ENCODE results near the gene ARMH3.

The ARMH3 gene

GRCh38 chr10:101939008-101939648, 116.8 kb downstream of the ARMH3 start:
- DNase-seq (ENCODE audit: low read depth in 2 of 2): no peak

DNA sequence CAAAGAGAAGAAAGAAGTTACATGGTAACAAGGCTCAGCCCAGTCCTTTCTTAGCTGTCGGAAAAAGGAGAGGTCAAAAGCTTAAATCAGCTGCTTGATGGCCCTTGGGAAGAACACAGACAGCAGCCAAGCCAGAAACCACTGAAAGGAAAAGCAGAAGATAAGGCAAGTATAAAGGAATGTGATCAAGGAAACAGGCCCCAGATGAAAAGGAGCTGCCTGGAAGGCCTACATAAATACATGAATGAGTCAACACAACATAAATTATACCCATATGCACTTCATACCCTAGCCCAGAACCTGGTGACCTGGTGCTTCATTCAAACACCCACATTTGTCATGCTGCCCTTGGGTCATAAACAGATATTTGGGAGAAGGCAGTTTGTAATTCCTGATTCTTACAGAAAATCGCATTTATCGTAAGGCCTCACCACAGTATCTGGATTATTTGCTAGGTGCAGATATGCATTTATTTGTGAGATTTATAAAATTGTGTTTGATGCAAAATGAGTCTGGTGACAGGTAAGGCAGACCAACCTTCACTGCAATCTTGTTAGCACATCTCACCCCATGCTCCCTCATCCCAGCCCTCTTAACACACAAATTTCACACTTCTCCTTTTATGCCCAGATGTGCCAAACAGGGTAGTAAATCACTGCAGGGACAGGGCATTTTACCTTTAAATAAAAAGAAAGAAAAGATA, 117.5 kb downstream of the ARMH3 start:
- DNase-seq (ENCODE audit: low read depth in 2 of 2): no peak

GRCh38 chr10:101935431-101935830, 120.5 kb downstream of the ARMH3 start:
- no peak for DNase-seq (ENCODE audit: low read depth in 2 of 2)

- DNase-seq (ENCODE audit: low read depth in 2 of 2): no peak
These were observed 121.2 kb downstream of the ARMH3 start for GRCh38 chr10:101934686-101935305.

GRCh38 chr10:101933976-101934375, 122.0 kb downstream of the ARMH3 start:
- no peak for DNase-seq (ENCODE audit: low read depth in 2 of 2)

DNA sequence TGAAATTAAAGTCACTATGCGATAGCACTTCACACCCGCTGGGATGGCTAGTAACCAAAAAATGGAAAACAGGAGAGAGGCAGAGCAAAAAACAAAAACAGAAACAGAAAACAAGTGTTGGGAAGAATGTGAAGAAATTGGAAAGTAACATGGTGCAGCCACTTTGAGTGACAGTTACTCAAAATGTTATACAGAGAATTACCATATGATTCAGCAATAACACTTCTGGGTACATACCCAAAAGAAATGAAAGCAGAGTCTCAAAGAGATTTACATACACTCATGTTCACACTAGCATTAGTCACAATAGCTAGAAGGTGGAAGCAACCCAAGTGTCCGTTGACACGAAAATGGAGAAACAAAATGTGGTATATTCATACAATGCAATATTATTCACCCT, 123.8 kb downstream of the ARMH3 start:
- DNase-seq (ENCODE audit: low read depth in 2 of 2): no peak

- DNase-seq (ENCODE audit: low read depth in 2 of 2): no peak
These were observed 130.9 kb downstream of the ARMH3 start for GRCh38 chr10:101925027-101925426.

GRCh38 chr10:101923256-101923655, 132.7 kb downstream of the ARMH3 start:
- no peak for DNase-seq (ENCODE audit: low read depth in 2 of 2)

DNA sequence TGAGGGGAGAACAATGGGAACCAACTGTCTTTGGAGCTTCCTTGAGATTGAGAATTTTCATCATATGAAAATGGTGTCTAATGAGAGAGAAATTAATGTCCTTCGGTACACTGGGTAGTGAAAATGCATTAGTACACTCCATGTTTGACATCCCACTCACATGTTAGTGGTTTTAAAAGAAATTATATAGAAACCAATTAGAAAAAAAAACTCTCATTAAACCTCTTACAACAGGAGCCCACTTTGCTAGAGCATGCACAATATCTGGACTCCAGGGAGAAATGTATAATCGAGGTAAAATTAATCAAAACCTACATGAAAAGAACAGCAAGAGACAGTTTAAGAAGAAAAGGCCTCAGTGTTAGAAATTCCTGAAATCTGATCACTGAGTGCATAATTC, 133.1 kb downstream of the ARMH3 start:
- no peak for DNase-seq (ENCODE audit: low read depth in 2 of 2)

DNA sequence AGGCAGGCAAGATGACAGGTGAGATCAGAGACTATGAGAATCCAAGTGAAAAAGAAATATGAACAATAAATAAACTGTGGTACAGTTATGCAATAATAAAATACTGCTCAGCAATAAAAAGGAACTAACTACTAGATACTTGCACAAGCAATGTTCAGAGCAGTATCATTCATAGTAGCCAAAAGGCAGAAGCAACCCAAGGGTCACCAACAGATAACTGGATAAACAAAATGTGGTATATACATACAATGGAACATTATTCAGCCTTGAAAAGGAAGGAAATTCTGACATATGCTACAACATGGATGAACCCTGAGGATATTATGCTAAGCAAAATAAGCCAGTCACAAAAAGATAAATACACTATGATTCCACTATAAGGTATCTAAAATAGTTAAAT, 135.4 kb downstream of the ARMH3 start:
- DNase-seq (ENCODE audit: low read depth in 2 of 2): no peak

DNA sequence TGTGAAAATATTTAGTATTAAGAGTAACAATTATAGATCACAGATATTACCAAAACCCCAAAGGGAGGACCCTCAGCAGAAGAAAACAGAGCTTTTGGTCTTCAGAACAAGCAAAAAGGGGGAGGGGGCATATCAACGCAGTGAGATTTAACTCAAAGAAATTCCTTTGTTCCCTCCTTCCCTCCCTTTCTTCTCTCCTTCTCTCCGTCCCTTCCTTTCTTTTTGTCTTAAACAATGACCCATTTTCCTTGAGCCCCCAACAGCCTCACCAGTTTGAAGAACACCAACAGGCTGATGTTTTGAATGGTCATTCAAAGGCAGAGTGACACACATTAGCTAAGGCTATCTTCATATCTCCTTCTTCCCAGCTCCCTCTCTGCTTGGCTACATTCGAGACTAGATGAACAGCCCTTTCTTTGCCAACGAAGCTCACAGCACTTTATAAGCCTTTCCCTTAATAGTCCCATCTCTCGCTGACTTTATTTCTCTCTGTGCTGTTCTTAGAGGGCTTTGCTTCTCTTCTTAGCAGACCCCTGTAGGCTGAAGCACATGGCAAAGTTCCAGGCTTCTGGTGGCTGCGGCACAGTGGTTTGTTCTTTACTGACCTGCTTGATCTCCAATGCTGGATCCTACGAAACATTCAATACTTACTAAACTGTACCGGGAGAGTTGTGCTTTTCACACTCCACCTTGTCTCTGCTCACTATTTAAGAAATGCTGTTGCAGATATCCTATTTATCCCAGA, 136.8 kb downstream of the ARMH3 start:
- no peak for DNase-seq (ENCODE audit: low read depth in 2 of 2)

GRCh38 chr10:101912561-101913179, 143.3 kb downstream of the ARMH3 start:
- no peak for DNase-seq (ENCODE audit: low read depth in 2 of 2)

DNA sequence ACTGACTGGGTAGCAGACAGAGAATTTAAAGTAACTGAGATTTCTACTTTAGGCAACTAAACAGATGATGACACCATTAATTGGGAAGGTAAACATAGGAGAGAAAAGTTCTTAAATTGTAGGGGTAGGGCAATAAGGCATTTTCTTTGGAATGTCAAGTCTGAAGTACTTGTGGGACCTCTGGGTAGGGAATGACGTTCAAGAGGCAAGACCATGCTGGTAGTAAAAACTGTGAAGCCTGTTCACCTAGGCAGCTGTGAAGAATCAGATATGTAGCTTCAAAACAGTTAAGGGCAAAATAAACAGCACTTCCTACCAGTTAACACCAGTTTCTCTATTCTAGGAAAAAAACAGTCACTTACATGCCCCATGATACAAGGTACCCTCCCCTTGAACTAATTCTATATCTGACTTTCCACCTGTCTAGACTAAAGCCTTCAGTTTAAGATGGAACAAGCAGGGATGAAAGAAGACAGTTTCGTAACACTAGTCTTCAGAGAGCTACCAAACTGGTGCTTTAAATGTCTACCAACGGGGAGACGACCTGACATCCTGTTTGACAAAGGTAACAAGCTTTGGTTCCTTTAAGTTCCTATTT, 149.3 kb downstream of the ARMH3 start:
- DNase-seq (ENCODE audit: low read depth in 2 of 2): no peak

DNA sequence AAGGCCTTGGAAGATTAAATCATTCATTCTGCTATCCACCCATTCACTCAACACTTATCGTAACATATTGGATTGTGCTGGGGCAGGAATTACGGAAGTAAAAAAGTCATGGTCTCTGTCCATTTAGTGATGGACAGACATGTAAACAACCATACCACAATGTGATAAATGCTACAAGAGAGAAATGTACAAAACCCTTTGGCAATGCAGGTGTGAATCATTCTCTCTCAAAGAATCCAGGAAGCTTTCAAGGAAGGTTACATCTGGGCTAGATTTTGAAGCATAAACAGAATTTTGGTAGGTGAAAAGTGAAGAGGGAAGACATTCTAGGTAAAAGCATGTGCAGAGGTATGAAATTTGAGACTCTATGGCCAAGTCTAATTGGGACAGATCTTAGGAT, 150.7 kb downstream of the ARMH3 start:
- DNase-seq (ENCODE audit: low read depth in 2 of 2): no peak

- no peak for DNase-seq (ENCODE audit: low read depth in 2 of 2)
These were observed 152.0 kb downstream of the ARMH3 start for GRCh38 chr10:101903827-101904550.

- DNase-seq (ENCODE audit: low read depth in 2 of 2): no peak
These were observed 153.2 kb downstream of the ARMH3 start for GRCh38 chr10:101902820-101903145.

DNA sequence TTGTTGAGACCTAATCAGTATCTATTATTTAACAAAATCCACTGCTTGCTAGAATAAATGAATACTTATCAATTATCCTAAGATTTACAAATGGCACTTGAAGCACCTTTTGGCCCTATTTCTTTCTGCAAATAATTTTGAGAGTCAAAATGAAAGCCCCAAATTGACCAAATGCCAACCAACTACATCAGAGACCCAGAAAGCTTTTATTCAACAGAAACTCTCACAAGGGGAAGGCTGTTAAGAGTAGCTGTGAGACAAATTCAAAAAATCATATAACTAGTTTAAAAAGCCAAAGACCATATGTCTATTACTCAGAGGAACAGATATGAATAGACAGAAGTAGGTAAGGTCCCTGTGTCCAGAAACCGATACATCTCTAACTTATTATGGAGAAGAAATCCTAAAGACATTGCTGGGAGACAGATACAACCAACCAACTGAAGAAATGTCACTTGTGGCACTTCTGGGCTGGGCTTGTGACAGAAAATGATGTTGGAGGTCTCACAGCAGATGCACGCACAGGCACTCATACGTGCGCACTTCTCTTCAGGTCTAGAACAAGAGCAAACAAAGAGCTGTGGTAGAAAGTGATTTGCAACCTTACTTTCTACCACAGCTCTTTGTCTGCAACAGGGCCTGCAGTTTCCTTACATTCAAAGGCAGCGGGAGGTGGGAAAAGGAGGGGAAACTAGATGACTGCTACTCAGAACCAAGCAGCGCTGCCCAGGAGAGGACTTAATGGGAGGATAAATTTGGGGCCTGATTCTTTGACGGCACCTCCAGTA, 153.7 kb downstream of the ARMH3 start:
- no peak for DNase-seq (ENCODE audit: low read depth in 2 of 2)

- no peak for DNase-seq (ENCODE audit: low read depth in 2 of 2)
These were observed 154.6 kb downstream of the ARMH3 start for GRCh38 chr10:101901340-101901739.

- DNase-seq (ENCODE audit: low read depth in 2 of 2): no peak
These were observed 158.3 kb downstream of the ARMH3 start for GRCh38 chr10:101897633-101898032.

DNA sequence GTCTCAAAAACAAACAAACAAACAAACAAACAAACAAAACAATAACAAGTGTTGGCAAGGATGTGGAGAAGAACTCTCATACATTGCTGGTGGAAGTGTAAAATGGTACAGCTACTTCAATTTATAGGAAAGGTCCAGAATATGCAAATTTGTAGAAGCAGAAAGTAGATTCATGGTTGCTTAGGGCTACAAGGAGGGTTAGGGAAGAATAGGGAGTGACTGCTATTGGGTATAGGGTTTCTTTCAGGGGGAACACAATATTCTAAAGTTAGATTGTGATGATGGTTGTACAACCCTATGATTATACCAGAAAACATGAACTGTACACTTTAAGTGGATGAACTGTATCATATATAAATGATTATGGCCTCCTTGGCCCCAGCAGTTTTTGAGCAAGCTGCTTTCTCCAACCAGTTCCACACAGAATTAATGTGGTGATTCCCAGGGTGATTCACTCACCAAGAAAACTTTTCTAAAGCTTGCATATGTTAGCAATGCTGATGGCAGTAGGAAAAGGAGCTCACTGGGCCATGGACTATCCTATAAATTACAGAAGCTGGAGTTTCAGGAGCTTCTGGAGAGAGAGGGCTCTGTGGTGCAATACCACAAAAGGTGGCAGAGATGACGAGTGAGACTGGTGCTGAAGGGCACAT, 159.6 kb downstream of the ARMH3 start:
- DNase-seq (ENCODE audit: low read depth in 2 of 2): no peak
